ENCODE measurements around the gene SCNN1A. TPM values are rescaled to one million over a fixed set of nuclear protein-coding genes. Genes with fewer than 3 reads are reported as not detected.

Gene SCNN1A
- total RNA-seq, 1 donor from 2014 or later = 55.2 TPM

- Histone ChIP-seq H3K4me1 (peaks cover 57% of the 10 kb centered on the region), H3K27ac (peak overlapping the region; percentile 7), H3K9me3 (no peaks in the 10 kb centered on the region), H3K36me3 (peaks cover 0 to 35% of the 10 kb centered on the region in 2 donors), H3K27me3 (no peaks in the 10 kb centered on the region), H3K4me3 (no peak overlapping the region)
- intact Hi-C loops (cut with DNase I) = no loop called here
- TF ChIP-seq POLR2A (IDR thresholded peaks at IDR 0.05) (no peak), POLR2AphosphoS5 (IDR thresholded peaks at IDR 0.05; ENCODE audit: insufficient read depth in 1 of 2, low read depth in 1 of 2) (no peak), CTCF (IDR thresholded peaks at IDR 0.05) (no peak)
- DNase-seq (ENCODE audit: extremely low spot score in 2 of 2) = no peak
These were observed 11.1 kb upstream of the SCNN1A start for GRCh38 chr12:6386491-6386890.

GRCh38 chr12:6386038-6386437 is 10.7 kb upstream of the SCNN1A start:
- intact Hi-C loops (cut with DNase I) = no loop called here
- no peak for DNase-seq (ENCODE audit: extremely low spot score in 2 of 2)
- Histone ChIP-seq H3K27me3 (no peaks in the 10 kb centered on the region), H3K4me3 (no peak overlapping the region), H3K4me1 (peaks cover 57% of the 10 kb centered on the region), H3K9me3 (no peaks in the 10 kb centered on the region), H3K36me3 (peaks cover 0 to 35% of the 10 kb centered on the region in 2 donors), H3K27ac (peak overlapping the region; percentile 7)
- TF ChIP-seq POLR2AphosphoS5 (IDR thresholded peaks at IDR 0.05; ENCODE audit: insufficient read depth in 1 of 2, low read depth in 1 of 2) = no peak
- TF ChIP-seq CTCF (IDR thresholded peaks at IDR 0.05) = no peak
- TF ChIP-seq POLR2A (IDR thresholded peaks at IDR 0.05) = no peak

GRCh38 chr12:6384499-6385436 is 9.4 kb upstream of the SCNN1A start:
- DNase-seq (ENCODE audit: extremely low spot score in 2 of 2) = peak in 1 of 2 donors; percentile 86
- Histone ChIP-seq H3K4me3 (peak overlapping the region; percentile 84 to 94), H3K27me3 (no peaks in the 10 kb centered on the region), H3K36me3 (peaks cover 0 to 35% of the 10 kb centered on the region in 2 donors), H3K4me1 (peaks cover 65% of the 10 kb centered on the region), H3K9me3 (no peaks in the 10 kb centered on the region), H3K27ac (peak overlapping the region; percentile 99)
- TF ChIP-seq POLR2A (IDR thresholded peaks at IDR 0.05) = no peak
- no peak for TF ChIP-seq CTCF (IDR thresholded peaks at IDR 0.05)
- intact Hi-C loops (cut with DNase I) = loop anchor here (2.0 kb wide), 1 partner anchor 48 kb away; no protein-coding TSS in a partner anchor

- intact Hi-C loops (cut with DNase I) = loop anchor here (2.0 kb wide), 1 partner anchor 47 kb away; no protein-coding TSS in a partner anchor
- H3K36me3 ChIP-seq = peaks cover 0 to 30% of the 10 kb centered on the region in 2 donors
- H3K27me3 ChIP-seq = no peaks in the 10 kb centered on the region
- peak within 1 kb of the TSS; percentile 84 to 94 for H3K4me3 ChIP-seq
- peaks cover 67% of the 10 kb centered on the region for H3K4me1 ChIP-seq
- H3K9me3 ChIP-seq = no peaks in the 10 kb centered on the region
- H3K27ac ChIP-seq = peak within 1 kb of the TSS; percentile 99
- peak in 1 of 2 donors; percentile 97 for DNase-seq (ENCODE audit: extremely low spot score in 2 of 2)
- TF ChIP-seq POLR2A (IDR thresholded peaks at IDR 0.05) = peak in 1 of 2 donors; percentile 65
- peak in 1 of 3 experiments; percentile 5 for TF ChIP-seq CTCF (IDR thresholded peaks at IDR 0.05)
- TF ChIP-seq POLR2AphosphoS5 (IDR thresholded peaks at IDR 0.05; ENCODE audit: insufficient read depth in 1 of 2, low read depth in 1 of 2) = peak; percentile 93 to 96
These were observed 8.5 kb upstream of the SCNN1A start, which contains the start of gene LTBR for GRCh38 chr12:6383572-6384498. Gene LTBR (plus strand): TSS chr12:6384162. CDS start chr12:6384359, 197 bp downstream.
